Measurements from ENCODE around the gene LRRC7.
"Not testable (repeated sequence)": the region's sequence is repeated elsewhere in the genome, so short reads cannot be mapped to it uniquely, and the experiment has no call there.

The LRRC7 gene

DNA sequence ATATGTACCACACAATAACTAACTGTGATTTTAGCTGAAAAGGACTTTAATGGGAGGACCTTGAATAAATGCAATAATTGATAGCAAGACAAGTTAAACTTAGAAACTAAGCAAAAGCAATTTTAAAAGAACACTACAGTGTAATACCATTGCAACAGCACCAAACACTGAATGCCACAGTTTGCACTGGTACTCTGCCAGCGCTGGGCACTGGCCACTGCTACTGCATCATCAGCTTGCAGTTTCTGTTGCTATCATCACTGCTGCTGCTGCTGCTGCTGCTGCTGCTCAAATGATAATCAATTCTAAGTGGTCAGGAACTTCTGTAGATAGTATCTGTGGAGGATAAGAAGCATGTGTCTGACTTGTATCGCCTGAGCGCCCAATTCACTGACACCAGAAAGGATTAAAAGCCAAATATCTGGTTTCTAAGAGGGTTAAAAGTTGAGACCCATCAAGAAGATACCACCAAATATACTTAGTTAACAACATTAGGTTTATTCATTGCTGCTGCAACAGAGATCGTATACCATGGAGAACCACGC is 330.8 kb downstream of the LRRC7 start:
- no peak for DNase-seq

- no peak for DNase-seq
Measured at GRCh38 chr1:69911301-69911801, 343.6 kb downstream of the LRRC7 start.

- no peak for DNase-seq
Measured at GRCh38 chr1:69913977-69914376, 346.3 kb downstream of the LRRC7 start.

DNA sequence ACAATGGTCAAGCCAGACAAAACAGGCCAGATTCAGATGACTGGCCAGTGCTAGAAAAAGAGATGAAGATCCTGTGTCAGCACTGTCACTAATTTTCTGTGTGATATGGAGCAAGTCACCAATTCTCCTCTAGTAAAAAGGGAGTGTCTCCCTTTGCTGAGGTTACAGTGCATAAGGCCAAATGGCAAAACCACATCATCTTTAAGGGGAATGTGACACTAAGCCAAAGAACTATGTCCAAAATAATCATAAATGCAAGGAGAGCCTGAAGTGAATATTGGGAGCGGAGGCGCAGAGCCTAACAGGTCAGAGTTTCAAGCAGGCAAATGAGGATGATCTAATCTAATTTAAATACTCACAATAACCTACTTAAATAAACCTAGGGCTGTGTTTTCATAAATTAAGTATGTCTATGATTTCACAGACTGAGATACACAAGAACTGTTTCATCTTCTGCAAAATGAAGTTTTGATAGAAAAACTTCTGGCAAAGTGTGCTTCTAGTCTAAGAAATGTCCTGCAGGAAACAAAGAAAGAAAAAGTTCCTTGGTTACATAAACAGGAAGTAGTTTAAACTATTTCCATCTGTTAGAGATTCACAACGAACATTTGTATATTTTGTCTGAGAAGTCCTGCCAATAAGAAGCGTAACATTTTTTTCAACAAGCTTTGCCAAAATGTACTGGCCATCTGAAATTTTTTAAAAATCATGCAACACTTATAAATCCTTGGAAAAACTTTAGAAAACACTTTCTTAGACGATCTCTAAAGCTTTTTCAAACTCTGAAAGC is 347.4 kb downstream of the LRRC7 start:
- no peak for DNase-seq

- DNase-seq = no peak
Measured at GRCh38 chr1:69919129-69919921, 351.6 kb downstream of the LRRC7 start.

DNA sequence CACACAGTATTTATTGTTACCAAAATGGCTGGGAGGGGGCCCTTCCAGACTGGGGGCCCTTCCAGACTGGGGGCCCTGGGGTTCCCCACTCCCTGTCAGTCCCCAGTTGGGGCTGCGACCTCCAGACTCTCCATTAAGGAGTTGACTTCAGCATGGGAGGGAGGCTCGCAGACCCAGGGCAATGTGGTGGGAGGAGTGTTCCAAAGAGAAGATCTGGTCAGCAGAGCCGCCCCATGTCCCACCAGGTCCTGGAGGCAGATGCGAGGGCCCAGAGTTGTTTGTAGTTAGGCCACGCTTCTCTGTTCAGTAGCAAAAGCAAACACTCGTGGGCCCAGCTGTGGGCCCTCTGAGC is 352.2 kb downstream of the LRRC7 start:
- no peak for DNase-seq

- DNase-seq = no peak
Measured at GRCh38 chr1:69920426-69920825, 352.7 kb downstream of the LRRC7 start.

GRCh38 chr1:69921486-69921885 is 353.8 kb downstream of the LRRC7 start:
- no peak for DNase-seq

- DNase-seq = not testable (repeated sequence)
Measured at GRCh38 chr1:69928234-69928633, 360.5 kb downstream of the LRRC7 start.

DNA sequence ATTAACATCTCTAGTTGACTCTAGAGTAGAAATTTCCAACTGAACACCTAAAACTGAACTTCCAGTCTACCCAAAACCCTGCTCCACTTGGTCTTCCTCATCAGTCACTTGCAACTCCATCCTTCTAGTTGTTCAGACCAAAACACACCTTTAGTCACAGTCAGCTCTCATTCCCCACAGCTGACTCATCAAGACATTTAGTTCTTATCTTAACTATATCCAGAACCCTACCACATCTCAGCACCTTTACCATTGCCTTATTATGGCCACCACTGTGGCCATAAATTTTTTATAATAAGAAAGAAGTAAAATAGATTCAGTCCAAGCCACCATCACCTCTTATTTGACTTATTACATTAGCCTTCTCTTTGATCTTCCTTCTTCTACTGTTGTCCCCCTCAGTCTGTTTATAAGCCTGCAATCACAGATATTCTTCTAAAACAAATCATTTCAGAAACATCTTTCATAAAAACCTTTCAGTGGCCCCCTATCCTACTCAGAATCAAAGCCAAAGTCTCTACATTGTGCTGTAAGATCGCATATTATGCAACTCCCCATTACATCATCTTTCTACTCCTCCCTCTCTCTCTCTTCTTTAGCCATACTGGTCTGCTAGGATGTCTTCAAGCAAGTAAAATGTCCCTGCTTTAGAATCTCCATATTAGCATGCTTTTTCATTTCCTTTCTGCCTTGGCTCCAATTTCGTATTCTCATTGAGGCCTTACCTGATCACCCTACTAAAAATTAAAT is 361.8 kb downstream of the LRRC7 start:
- DNase-seq = no peak

- no peak for DNase-seq
Measured at GRCh38 chr1:69930396-69930795, 362.7 kb downstream of the LRRC7 start.

- DNase-seq = no peak
Measured at GRCh38 chr1:69932760-69933159, 365.0 kb downstream of the LRRC7 start.

- DNase-seq = no peak
Measured at GRCh38 chr1:69940231-69940630, 372.5 kb downstream of the LRRC7 start.

DNA sequence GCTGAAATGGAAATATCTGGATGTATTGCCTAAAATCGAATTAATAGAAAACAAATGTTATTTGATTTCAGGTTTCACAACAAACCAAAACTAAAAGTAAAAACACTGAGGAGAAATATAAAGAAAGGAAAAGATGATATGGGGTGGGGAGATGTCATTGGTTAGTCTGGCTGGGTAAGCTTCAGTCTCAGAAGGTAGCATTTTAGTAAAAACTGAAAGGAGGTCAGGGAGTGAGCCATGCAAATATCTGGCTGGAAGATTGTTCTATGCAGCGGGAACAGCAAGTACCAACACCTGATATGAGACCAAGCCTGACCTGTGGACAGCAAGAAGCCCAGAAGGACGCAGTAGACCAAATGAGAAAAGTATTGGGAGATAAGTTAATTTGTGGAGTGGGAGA is 373.1 kb downstream of the LRRC7 start:
- no peak for DNase-seq

DNA sequence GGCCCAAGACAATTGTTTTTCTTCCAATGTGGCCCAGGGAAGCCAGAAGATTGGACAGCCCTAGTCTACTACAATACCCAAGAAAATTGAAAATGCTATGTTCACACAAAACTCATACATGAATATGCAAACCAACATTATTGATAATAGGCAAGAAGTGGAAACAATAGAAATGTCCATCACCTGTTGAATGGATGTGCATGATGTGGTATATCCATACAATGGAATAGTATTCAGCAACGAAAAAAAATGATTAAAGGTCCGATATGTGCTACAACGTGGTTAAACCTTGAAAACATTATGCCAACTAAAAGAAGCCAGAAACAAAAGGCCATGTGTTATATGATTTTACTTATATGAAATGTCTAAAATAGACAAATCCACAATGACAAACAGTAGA is 375.3 kb downstream of the LRRC7 start:
- no peak for DNase-seq

DNA sequence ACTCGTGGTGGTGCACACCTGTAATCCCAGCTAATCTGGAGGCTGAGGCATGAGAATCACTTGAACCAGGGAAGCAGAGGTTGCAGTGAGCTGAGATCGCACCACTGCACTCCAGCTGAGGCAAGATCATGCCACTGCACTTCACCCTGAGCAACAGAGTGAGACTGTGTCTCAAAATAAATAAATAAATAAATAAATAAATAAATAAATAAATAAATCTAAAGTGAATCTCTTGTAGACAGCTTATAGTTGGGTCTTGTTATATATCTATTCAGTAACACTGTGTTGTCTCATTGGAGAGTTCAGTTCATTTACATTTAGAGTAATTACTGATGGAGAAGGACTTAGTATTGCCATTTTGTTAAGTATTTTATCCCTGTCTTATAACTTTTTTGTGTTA is 379.2 kb downstream of the LRRC7 start:
- no peak for DNase-seq

DNA sequence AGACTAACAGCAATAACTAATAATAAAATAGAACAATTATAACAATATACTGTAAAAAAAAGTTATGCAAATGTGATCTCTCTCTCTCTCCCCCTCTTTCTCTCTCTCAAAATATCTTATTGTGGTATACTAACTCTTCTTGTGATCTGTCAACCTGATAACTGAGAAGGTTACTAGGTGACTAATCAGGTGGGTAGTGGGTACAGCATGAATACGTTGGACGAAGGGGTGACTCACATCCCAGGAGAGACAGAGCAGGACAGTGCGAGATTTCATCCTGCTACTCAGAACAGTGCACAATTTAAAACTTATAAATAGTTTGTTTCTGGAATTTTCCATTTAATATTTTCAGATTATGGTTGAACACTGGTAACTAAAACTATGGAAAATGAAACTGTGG is 380.1 kb downstream of the LRRC7 start:
- DNase-seq = no peak

GRCh38 chr1:69952676-69953075 is 385.0 kb downstream of the LRRC7 start:
- DNase-seq = no peak

- DNase-seq = not testable (repeated sequence)
Measured at GRCh38 chr1:69962452-69962851, 394.7 kb downstream of the LRRC7 start.

DNA sequence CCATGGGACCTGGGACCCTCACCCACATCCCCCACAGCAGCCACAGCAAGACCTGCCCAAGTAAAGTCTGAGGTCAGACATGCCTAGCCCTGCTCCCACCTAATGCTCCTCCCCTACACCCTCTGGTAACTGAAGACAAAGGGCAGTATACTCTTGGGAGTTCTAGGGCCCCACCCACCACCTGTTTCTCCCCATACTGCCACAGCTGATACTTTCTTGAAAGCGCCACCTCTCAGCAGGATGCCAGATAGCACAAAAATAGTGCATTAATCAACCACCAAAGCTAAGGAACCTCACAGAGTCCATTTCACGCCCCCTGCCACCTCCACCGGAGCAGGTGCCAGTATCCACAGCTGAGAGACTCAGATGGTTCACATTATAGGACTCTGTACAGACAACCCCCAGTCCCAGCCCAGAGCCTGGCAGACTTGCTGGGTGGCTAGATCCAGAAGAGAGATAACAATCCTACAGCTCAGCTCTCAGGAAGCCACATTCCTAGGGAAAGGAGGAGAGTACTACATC is 399.6 kb downstream of the LRRC7 start:
- DNase-seq = no peak

DNA sequence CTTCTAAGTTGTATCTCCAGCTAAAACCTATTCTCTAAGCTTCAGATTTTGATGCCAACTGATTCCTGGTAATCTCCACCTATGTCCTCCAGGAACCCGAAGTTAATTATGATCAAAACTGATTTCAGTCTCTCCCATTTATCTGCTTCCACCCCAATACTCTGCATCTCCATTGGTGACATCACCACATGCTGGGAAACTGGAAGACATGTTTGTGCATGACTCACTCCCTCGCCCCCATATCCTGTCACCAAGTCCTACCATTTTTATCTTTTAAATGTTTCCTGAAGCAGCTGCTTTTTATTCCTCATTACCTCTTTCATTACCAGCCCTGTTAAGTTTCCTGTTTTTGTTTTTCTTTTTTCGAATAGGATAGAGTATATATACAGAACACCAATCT is 409.2 kb downstream of the LRRC7 start:
- DNase-seq = no peak

DNA sequence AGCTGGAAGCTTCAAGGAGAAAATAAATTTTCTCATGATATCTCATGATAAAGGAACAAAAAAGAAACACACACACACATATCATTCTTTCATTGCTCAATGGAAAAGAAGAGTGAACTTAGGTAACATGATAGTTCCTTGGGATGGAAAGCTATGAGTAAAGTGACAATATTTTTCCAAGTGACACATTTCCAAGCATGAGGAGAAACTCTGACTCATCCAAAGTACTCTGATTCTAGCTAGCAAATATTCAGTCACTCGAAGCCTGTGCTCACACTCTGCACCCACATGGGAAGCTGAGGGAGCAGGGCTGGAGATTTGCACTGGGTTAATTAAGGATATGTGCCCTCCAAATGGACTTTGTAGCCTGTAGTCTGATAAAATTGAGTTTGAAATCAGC is 415.3 kb downstream of the LRRC7 start:
- no peak for DNase-seq

DNA sequence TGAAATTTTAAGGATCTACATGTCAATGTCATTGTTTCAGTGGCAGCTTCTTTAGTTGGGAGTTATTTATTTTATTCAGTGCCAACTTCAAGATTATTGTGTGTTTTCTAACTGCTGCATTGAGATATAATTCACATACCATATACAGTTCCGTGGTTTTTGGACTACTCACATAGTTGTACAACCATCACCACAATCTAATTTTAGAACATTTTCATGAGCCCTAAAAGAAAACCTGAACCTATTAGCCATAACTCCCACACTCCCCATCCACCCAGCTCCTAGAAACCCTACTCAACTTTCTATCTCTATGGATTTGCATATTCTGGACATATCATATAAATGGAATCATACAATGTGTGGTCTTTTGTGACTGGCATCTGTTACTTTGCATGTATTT is 417.7 kb downstream of the LRRC7 start:
- DNase-seq = no peak
